Aorta (tissue), 5 donors: Measurements from ENCODE around the gene DYNLT2. TPM values are rescaled to one million over a fixed set of nuclear protein-coding genes. Genes with fewer than 3 reads are reported as not detected.
A peak's percentile ranks its signal among the peaks of the same experiment; 100 is the strongest.
"Not testable (repeated sequence)": the region's sequence is repeated elsewhere in the genome, so short reads cannot be mapped to it uniquely, and the experiment has no call there.

Source experiments
- ATAC-seq: fragments of 200-7000 bp; cut with Tn5 transposase; one replicate; pipeline ENCODE4 v1.9.1; 2022; ENCODE audit warnings: moderate library complexity; ENCODE audit not compliant: low FRiP score
- DNase-seq, 2 donors: peaks; one replicate each; pipeline ENCODE4 v3.0.0-alpha.2; 2020
- H3K27ac ChIP-seq, 2 donors: one replicate each; pipeline ENCODE4 v1.5.1; 2013; ENCODE audit warnings: low read length in 2 of 2, mild to moderate bottlenecking in 2 of 2, moderate library complexity in 2 of 2, control low read depth in 1 of 2, inconsistent platforms in 1 of 2, low read depth in 1 of 2
- H3K27me3 ChIP-seq, 2 donors: one replicate each; pipeline ENCODE4 v1.6.1; 2013; ENCODE audit warnings: control low read depth in 1 of 2, low read length in 1 of 2, mild to moderate bottlenecking in 1 of 2, moderate library complexity in 1 of 2; ENCODE audit not compliant: insufficient read depth in 2 of 2, control insufficient read depth in 1 of 2
- H3K36me3 ChIP-seq, 2 donors: one replicate each; pipeline ENCODE4 v1.6.1; 2013; ENCODE audit warnings: control low read depth in 1 of 2, low read length in 1 of 2, mild to moderate bottlenecking in 1 of 2; ENCODE audit not compliant: insufficient read depth in 2 of 2, control insufficient read depth in 1 of 2
- H3K4me1 ChIP-seq, 2 donors: one replicate each; pipeline ENCODE4 v1.6.1; 2013; ENCODE audit warnings: low read length in 2 of 2, control low read depth in 1 of 2, mild to moderate bottlenecking in 1 of 2, moderate library complexity in 1 of 2; ENCODE audit not compliant: insufficient read depth in 2 of 2, control insufficient read depth in 1 of 2
- H3K4me3 ChIP-seq, 2 donors: one replicate each; pipeline ENCODE4 v1.5.1; 2013; ENCODE audit warnings: low read length in 2 of 2, control low read depth in 1 of 2, mild to moderate bottlenecking in 1 of 2
- H3K9me3 ChIP-seq: one replicate; pipeline ENCODE4 v1.6.1; 2013; ENCODE audit warnings: mild to moderate bottlenecking, low read length; ENCODE audit not compliant: control insufficient read depth
- WGBS, 2 donors: extraction: QIAGEN DNeasy Blood & Tissue Kit; methylation state at CpG; one replicate each; pipeline ENCODE4 v1.1.7; 2013; 5-methylcytosine and 5-hydroxymethylcytosine counted together
- intact Hi-C, 2 donors: fragments of 100-400 bp; cut with DNase I; formaldehyde crosslinking; loops; one replicate each; pipeline versions ENCODE4 v1.14.2 to v1.15.0; 2022
- polyA plus RNA-seq, 2 donors: library from polyadenylated mRNA; stranded (reverse); fragments of 200-250 nt; gene quantifications; one replicate each; pipeline ENCODE4 v1.2.3, GENCODE V29; 2013
- total RNA-seq, 2 donors: library from RNA; stranded (reverse); fragmentation: NEBNext Ultra II Directional; extraction: Animal tissue kit (Norgen Biotek cat#: 25700); gene quantifications; one replicate each; pipeline ENCODE4 v1.2.1, GENCODE V29; 2021
- donor health status: healthy with polysubstance abuse.
- donor health status: Bipolar disorder and iron deficiency.
- donor health status: DM: no; HTN: no; CAD: no.
- donor health status: DM: no; HTN: no; CAD: no.
- donor health status: DM: yes; HTN: yes; CAD: no.

The DYNLT2 gene
- total and polyA plus RNA-seq, 4 donors, result 1.2 to 2.8 (median 1.7) TPM

DNA sequence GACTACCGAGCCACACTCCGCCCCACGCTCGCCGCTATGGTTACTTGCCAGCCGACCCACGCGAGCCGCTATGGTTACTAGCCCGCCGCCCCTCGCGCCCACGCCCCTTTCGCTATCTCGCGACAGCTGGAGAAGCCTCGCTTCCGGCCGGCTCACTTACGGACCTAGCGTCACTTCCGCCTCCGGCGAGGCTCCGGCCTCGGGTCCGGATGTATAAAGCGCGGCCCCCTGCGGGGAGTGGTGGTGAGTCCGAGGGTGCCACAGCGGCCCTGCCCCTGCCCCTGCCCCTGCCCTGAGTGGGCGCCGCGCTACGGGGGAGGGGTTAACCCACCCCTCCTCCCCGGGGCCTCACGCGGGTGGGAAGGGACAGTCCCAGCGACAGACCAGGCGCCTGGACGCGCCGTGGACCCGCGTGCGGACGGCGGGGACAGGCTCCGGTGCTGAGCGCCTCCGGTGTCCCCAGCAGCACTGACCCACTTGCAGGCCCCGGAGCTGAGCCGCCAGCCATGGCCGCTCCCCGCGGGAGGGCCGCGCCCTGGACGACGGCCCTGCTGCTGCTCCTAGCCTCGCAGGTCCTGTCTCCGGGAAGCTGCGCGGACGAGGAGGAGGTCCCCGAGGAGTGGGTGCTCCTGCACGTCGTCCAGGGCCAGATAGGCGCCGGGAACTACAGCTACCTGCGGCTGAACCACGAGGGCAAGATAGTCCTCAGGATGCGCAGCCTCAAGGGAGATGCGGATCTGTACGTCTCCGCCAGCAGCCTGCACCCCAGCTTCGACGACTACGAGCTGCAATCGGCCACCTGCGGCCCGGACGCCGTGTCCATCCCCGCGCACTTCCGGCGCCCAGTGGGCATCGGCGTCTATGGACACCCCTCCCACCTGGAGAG lies 49.2 kb downstream of the DYNLT2 start, which contains the start of the genes C6orf120 and WDR27:
C6orf120 (plus strand) TSS at position 173 of the 886 bp plus-strand sequence; CDS start at position 507, 334 bp downstream.
WDR27 (minus strand) TSS at position 76 of the 886 bp plus-strand sequence. CDS start 13,024 bp downstream, outside the sequence.
- 0% methylated on average over 71 to 92 of the region's 92 CpGs for WGBS, 2 donors
- Histone ChIP-seq H3K9me3 (no peaks in the 10 kb centered on the region), H3K4me3 (peak within 1 kb of the TSS; percentile 59 to 85), H3K27me3 (no peaks in the 10 kb centered on the region), H3K4me1 (no peaks in the 10 kb centered on the region), H3K36me3 (no peaks in the 10 kb centered on the region), H3K27ac (peak within 1 kb of the TSS; percentile 63 to 77)
- DNase-seq (peak; percentile 98 to 100), ATAC-seq (peak; percentile 99)
- intact Hi-C loops, result loop anchor here (1.0 to 10.0 kb wide), 3 partner anchors 21 to 53 kb away; partner anchors contain the start of genes DYNLT2 (in 2 of the 2) and ERMARD (in 2 of the 2)

DNA sequence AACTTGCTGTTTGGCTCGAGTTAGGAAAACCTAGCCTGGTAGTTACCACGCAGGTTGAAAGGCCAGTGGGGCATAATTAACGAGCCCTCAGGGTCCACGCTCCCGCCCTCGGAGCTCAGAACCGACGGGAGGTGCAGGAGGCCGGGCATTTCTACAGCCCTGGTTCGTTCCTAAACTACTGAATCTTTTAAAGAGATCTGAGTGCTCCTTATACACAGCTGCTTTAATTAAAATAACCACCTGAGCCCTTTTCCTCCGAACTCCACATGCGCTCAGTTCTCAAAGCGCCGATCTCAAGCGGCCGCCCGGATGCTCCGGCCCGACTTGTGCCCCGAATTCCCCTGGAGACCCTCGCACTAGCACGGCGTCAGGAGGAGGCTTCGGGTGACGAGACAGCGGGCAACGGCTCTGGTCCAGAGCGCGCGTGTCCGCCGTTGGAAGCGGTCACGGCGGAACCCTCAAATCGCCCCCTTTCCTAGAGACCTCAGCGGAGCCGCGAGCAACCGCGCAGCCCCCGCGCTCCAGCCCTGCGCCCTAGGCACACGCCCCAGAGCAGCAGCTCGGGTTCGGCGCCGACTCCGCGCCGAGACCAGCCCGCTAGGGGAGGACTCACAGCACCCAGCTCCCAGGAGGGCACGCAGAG lies 49.9 kb downstream of the DYNLT2 start:
- Histone ChIP-seq H3K36me3 (no peaks in the 10 kb centered on the region), H3K4me1 (no peaks in the 10 kb centered on the region), H3K27ac (peak overlapping the region in 1 of 2 donors; percentile 22), H3K27me3 (no peaks in the 10 kb centered on the region), H3K9me3 (no peaks in the 10 kb centered on the region), H3K4me3 (peak overlapping the region; percentile 52 to 85)
- ATAC-seq (peak; percentile 24), DNase-seq (no peak)
- intact Hi-C loops, result loop anchor here in 1 of 2 donors (10.0 kb wide), 1 partner anchor 53 kb away; the partner anchor contains the start of genes DYNLT2 and ERMARD
- 0% methylated on average over 53 to 54 of the region's 54 CpGs for WGBS, 2 donors

DNA sequence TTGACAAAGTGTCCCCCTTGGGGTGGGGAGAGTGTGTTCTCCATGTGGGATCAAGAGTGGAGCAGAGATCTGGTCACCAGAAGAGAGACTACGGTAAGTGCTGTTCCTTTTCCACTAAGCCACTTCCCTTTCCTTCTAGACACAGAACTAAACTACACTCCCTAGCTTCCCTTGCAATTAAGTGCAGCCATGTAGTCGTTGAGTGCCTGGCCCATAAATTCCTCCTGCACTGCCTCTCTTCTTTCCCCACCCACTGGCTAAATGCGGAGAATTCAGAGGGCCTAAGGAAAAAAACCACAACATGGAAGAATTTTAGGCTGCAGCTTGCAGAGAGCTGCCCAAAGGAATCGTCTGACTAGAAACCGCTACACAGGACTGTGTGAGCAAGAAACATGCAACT lies 51.1 kb downstream of the DYNLT2 start:
- no peaks in the 10 kb centered on the region for H3K9me3 ChIP-seq
- intact Hi-C loops, result loop anchor here in 1 of 2 donors (10.0 kb wide), 1 partner anchor 55 kb away; the partner anchor contains the start of genes DYNLT2 and ERMARD
- no peaks in the 10 kb centered on the region for H3K27me3 ChIP-seq
- H3K4me1 ChIP-seq, result no peaks in the 10 kb centered on the region
- ATAC-seq (no peak), DNase-seq (no peak)
- H3K36me3 ChIP-seq, result no peaks in the 10 kb centered on the region
- H3K4me3 ChIP-seq, result no peak overlapping the region
- H3K27ac ChIP-seq, result no peak overlapping the region
- 53 to 58% methylated on average over 5 of the region's 5 CpGs for WGBS, 2 donors

DNA sequence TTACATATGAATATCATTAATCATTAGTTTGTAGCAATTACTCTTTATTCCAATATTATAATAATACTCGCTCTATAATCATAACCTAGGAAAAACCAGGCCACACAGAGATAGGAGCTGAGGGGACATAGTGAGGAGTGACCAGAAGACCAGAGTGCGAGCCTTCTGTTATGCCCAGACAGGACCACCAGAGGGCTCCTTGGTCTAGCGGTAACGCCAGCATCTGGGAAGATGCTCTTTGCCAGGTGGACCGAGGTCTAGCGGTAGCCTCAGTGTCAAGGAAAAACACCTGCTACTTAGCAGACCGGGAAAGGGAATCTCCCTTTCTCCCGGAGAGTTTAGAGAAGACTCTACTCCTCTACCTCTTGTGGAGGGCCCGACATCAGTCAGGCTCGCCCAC lies 54.3 kb downstream of the DYNLT2 start:
- H3K36me3 ChIP-seq, H3K4me3 ChIP-seq, DNase-seq, intact Hi-C loops, H3K27me3 ChIP-seq, H3K4me1 ChIP-seq, H3K9me3 ChIP-seq, H3K27ac ChIP-seq, ATAC-seq: not testable (repeated sequence)
- 72 to 75% methylated on average over 10 of the region's 10 CpGs for WGBS, 2 donors

DNA sequence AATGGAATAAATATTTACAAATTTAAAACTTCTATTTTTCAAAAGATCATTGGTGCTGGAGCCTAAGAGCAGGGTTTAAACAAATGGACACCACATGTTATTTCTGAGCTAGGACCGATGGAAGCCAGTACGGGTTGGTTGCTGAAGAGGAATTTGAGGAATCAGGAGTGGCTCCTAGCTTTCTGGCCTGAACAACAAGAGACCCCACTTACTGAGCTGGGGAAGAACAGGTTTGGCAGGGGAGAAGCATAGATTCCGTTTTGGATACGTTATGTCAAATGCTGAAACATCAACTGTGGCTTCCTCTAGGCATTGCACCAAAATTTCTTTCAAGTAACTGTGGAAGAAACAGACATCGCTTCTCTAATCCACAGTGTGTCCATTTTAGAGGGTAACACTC lies 56.2 kb downstream of the DYNLT2 start:
- Histone ChIP-seq H3K36me3 (no peaks in the 10 kb centered on the region), H3K4me3 (no peak overlapping the region), H3K27ac (no peak overlapping the region), H3K4me1 (no peaks in the 10 kb centered on the region), H3K9me3 (peaks cover 2% of the 10 kb centered on the region), H3K27me3 (no peaks in the 10 kb centered on the region)
- intact Hi-C loops, result no loop called here
- DNase-seq, result no peak
- no peak for ATAC-seq
- 93% methylated on average over 5 of the region's 5 CpGs for WGBS, 2 donors

DNA sequence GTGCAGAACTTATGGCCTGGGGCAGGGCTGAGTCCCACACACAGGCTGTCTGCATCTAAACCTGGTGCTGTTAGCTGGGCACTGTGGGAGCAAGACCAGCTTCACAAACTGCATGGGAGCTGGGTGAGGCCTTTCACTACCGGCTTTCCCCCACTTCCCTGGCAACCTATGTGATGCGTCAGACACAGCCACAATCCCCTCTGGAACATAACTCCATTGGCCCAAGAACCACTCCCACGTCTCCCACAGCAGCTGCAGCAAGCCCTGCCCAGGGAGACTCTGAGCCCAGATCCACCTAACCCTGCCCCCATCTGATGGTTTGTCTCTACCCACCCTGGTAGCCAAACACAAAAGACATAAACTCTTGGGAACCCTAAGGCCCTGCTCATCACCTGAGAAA lies 58.9 kb downstream of the DYNLT2 start:
- Histone ChIP-seq H3K27me3 (no peaks in the 10 kb centered on the region), H3K9me3 (peaks cover 2% of the 10 kb centered on the region), H3K4me1 (no peaks in the 10 kb centered on the region), H3K36me3 (peaks cover 2 to 3% of the 10 kb centered on the region in 2 donors), H3K27ac (no peak overlapping the region), H3K4me3 (no peak overlapping the region)
- no peak for ATAC-seq
- intact Hi-C loops, result no loop called here
- WGBS, 2 donors, result 98 to 100% methylated on average over 3 of the region's 3 CpGs
- DNase-seq, result no peak

DNA sequence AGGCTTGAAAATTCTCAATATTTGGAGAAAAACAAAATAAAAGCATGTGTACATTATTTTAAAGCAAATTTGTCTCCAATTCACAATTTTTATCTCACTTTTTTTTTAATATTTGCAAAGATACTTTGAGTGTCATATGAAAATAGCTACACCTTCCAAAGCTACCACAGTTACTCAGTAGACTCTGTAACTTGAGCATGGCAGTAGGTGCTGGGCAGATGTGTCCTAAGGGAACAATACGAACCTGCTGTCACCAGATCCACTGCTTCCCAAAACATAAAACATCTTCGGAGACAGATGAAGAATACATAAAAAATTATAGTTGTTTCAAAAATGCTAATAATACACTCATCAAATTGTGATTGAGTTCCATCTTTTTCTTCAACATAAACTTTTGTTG lies 60.1 kb downstream of the DYNLT2 start:
- no peak overlapping the region for H3K27ac ChIP-seq
- no peaks in the 10 kb centered on the region for H3K27me3 ChIP-seq
- intact Hi-C loops, result no loop called here
- ATAC-seq, result no peak
- H3K4me1 ChIP-seq, result no peaks in the 10 kb centered on the region
- DNase-seq, result no peak
- peaks cover 2% of the 10 kb centered on the region for H3K9me3 ChIP-seq
- 97% methylated on average over 2 of the region's 2 CpGs for WGBS, 2 donors
- no peak overlapping the region for H3K4me3 ChIP-seq
- H3K36me3 ChIP-seq, result peaks cover 2 to 3% of the 10 kb centered on the region in 2 donors
